ENCODE measurements around the gene PDZRN4.

DNA sequence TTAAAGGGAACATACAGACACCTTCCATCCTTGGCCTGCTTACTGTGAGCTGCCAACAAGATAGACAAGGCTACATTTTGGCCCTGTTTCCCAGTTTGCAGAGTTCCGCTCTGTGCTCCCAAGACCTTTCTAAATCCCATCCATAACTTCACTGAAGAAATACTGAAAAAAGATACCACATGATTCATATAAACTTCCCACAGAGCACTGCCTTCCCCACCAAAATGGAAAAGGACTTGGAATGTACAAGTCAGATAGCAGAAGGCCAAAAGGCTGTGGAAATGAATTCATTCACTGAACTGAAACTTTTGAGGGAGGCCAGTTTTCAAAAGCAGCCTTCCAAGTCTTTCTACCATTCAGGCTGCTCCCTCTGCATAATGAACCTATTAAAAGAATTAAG is 29.6 kb downstream of the PDZRN4 start:
- TF ChIP-seq POLR2A (IDR thresholded peaks at IDR 0.05) (no peak), EP300 (IDR thresholded peaks at IDR 0.05) (no peak)
